Stomach (tissue), 9 donors: ENCODE results near the gene PACS2. TPM values are rescaled to one million over a fixed set of nuclear protein-coding genes. Genes with fewer than 3 reads are reported as not detected.

Source experiments
- DNase-seq, 2 donors: peaks; one replicate each; pipeline versions ENCODE4 v3.0.0 to v3.0.0-alpha.2; 2013 to 2019
- H3K27ac ChIP-seq, 5 donors: fragments of 200-600 bp in 4 of 5; sonication (generic) in 4 of 5; one replicate each; pipeline ENCODE4 v1.5.1; 2013 to 2019; ENCODE audit warnings: mild to moderate bottlenecking in 1 of 5, moderate library complexity in 1 of 5
- H3K27me3 ChIP-seq, 3 donors: fragments of 200-600 bp; sonication (generic); one replicate each; pipeline ENCODE4 v1.5.1; 2017 to 2019; ENCODE audit warnings: mixed run types in 1 of 3
- H3K36me3 ChIP-seq, 4 donors: fragments of 200-600 bp; sonication (generic); 1 replicate in 3 of 4; 2 replicates in 1 of 4; pipeline ENCODE4 v1.5.1; 2016 to 2019
- H3K4me1 ChIP-seq, 4 donors: fragments of 200-600 bp; sonication (generic); one replicate each; pipeline ENCODE4 v1.5.1; 2016 to 2019
- H3K4me3 ChIP-seq, 4 donors: fragments of 200-600 bp; sonication (generic) in 3 of 4; one replicate each; pipeline ENCODE4 v1.5.1; 2016 to 2019; ENCODE audit warnings: mild to moderate bottlenecking in 1 of 4
- H3K9me3 ChIP-seq, 4 donors: fragments of 200-600 bp; sonication (generic); one replicate each; pipeline ENCODE4 v1.5.1; 2016 to 2019
- EP300 ChIP-seq: sonication (generic); formaldehyde crosslinking; IDR thresholded peaks from one replicate; pipeline ENCODE4 v1.6.1; 2017; ENCODE audit warnings: antibody characterized with exemption
- POLR2A ChIP-seq, 4 donors: fragments of 450-650 bp; IDR thresholded peaks; one replicate each; pipeline ENCODE4 v1.6.1; 2016; ENCODE audit warnings: antibody characterized with exemption in 4 of 4, control low read depth in 2 of 4, mild to moderate bottlenecking in 1 of 4, moderate library complexity in 1 of 4
- POLR2AphosphoS5 ChIP-seq, 3 donors: sonication (generic); formaldehyde crosslinking; IDR thresholded peaks; one replicate each; pipeline ENCODE4 v1.6.1; 2016; ENCODE audit warnings: antibody characterized with exemption in 3 of 3
- WGBS, 5 donors: extraction: QIAGEN DNeasy Blood & Tissue Kit in 3 of 5; methylation state at CpG; one replicate each; pipeline versions ENCODE4 v1.1.5 to v1.1.7; 2013 to 2018; 5-methylcytosine and 5-hydroxymethylcytosine counted together
- intact Hi-C: fragments of 100-400 bp; cut with DNase I; formaldehyde crosslinking; loops from one replicate; pipeline ENCODE4 v1.15.1; 2023; ENCODE audit warnings: low total_unique reads
- polyA plus RNA-seq, 3 donors: library from polyadenylated mRNA; stranded (reverse); fragments of 200-250 nt; gene quantifications; one replicate each; pipeline ENCODE4 v1.2.3, GENCODE V29; 2013
- total RNA-seq, 5 donors: library from RNA; depleted of rRNA; stranded (reverse); fragments of >200 nt; gene quantifications; one replicate each; pipeline versions ENCODE4 v1.1.0 to v1.2.3, GENCODE V29; 2014 to 2016
- TF ChIP-seq, protein P1 (sequence below), 7 experiments: fragments of 450-650 bp in 4 of 7; fragments of 200-600 bp in 3 of 7; sonication (generic) in 3 of 7; IDR thresholded peaks; one replicate each; pipeline ENCODE4 v1.5.1; 2016 to 2019; ENCODE audit warnings: antibody characterized with exemption in 7 of 7, control low read depth in 2 of 7, mild to moderate bottlenecking in 1 of 7
- donor health status: healthy with polysubstance abuse.
- donor health status: Bipolar disorder and iron deficiency.
- donor health status: healthy.

The PACS2 gene
- total and polyA plus RNA-seq, 8 donors: 23.4 to 209 (median 48.8) TPM

DNA sequence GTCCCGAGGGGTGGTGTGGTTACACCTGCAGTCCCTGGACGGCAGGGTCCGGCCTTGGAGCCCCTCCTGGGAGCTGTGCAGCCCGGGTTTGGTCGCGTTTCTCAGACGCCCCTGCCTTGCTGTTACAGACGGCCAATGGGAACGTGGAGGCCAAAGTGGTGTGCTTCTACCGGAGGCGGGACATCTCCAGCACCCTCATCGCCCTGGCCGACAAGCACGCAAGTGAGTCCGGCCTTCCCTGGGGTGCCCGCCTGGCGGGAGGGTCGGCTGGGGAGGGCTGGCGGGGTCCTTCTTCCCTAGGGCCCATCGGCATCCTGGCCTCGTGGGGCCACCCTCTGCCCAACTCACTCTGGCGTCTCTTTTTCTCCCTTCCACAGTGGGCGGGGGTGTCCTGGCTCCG is 130.7 kb downstream of the PACS2 start:
- peaks cover 6 to 14% (median 10%) of the 10 kb centered on the region in 4 donors for H3K4me1 ChIP-seq
- no peak overlapping the region for H3K27ac ChIP-seq
- 85 to 93% (median 91%) methylated on average over 6 to 24 of the region's 24 CpGs for WGBS, 5 donors
- H3K4me3 ChIP-seq: no peak overlapping the region
- intact Hi-C loops: no loop called here
- no peaks in the 10 kb centered on the region for H3K9me3 ChIP-seq
- H3K27me3 ChIP-seq: no peaks in the 10 kb centered on the region
- no peak for DNase-seq
- TF ChIP-seq EP300: no peak
- TF ChIP-seq, protein P1, sequence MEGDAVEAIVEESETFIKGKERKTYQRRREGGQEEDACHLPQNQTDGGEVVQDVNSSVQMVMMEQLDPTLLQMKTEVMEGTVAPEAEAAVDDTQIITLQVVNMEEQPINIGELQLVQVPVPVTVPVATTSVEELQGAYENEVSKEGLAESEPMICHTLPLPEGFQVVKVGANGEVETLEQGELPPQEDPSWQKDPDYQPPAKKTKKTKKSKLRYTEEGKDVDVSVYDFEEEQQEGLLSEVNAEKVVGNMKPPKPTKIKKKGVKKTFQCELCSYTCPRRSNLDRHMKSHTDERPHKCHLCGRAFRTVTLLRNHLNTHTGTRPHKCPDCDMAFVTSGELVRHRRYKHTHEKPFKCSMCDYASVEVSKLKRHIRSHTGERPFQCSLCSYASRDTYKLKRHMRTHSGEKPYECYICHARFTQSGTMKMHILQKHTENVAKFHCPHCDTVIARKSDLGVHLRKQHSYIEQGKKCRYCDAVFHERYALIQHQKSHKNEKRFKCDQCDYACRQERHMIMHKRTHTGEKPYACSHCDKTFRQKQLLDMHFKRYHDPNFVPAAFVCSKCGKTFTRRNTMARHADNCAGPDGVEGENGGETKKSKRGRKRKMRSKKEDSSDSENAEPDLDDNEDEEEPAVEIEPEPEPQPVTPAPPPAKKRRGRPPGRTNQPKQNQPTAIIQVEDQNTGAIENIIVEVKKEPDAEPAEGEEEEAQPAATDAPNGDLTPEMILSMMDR (IDR thresholded peaks at IDR 0.05): no peak
- no peak for TF ChIP-seq POLR2A (IDR thresholded peaks at IDR 0.05)
- no peak for TF ChIP-seq POLR2AphosphoS5 (IDR thresholded peaks at IDR 0.05)
- peaks cover 8 to 66% (median 38%) of the 10 kb centered on the region in 4 donors for H3K36me3 ChIP-seq

DNA sequence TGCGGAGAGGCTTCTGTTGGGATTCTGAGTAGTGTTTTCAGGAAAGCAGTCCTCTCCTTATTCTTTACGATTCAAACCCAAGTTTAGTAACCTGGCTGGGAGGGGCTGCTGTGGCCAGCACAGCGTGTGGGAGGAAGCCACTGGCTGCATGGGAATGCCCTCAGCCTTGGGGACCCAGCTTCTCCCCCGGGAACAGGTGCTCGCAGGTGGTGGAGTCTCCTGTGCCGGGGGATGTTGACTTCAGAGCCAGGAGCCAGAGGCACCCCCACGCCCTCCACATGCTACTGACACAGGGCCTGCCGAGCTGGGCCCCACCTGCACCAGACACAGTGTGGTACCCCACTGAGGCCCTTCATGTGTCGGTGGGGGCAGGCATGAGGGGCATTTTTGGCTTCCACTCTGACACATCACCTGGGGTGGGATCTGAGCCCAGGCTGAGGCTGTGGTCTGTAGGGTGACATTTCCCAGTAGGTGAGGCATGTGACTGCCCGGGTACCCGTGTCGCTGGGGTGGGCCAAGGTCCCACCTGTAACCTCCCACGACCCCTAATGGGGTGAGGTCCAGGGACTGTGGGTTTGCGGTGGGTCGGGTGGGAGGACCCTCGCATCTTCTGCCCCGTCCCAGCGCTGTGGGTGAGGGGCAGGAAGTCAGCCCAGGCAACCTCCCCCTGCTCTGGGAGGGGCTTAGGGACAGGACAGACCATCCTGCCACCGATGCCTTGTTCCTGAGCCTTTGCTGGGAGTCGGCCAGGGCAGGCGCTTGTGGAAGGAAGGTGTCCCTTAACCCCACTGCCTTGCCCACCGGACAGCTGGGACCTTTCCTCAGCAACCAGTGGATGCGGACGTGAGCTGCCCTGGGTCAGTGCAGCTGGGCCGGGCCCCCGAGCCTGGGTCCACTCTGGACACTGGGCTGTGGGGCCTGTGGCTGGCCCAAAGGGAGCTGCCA is 131.6 kb downstream of the PACS2 start:
- 89 to 91% (median 91%) methylated on average over 13 to 26 of the region's 26 CpGs for whole genome bisulfite sequencing, 5 donors
- no peaks in the 10 kb centered on the region for H3K9me3 ChIP-seq
- peaks cover 6 to 14% (median 10%) of the 10 kb centered on the region in 4 donors for H3K4me1 ChIP-seq
- no peak overlapping the region for H3K27ac ChIP-seq
- peaks cover 11 to 66% (median 43%) of the 10 kb centered on the region in 4 donors for H3K36me3 ChIP-seq
- TF ChIP-seq EP300: no peak
- TF ChIP-seq, protein P1 (IDR thresholded peaks at IDR 0.05): no peak
- no peak for TF ChIP-seq POLR2AphosphoS5 (IDR thresholded peaks at IDR 0.05)
- TF ChIP-seq POLR2A (IDR thresholded peaks at IDR 0.05): no peak
- H3K27me3 ChIP-seq: no peaks in the 10 kb centered on the region
- DNase-seq: no peak
- H3K4me3 ChIP-seq: no peak overlapping the region
- intact Hi-C loops: no loop called here

DNA sequence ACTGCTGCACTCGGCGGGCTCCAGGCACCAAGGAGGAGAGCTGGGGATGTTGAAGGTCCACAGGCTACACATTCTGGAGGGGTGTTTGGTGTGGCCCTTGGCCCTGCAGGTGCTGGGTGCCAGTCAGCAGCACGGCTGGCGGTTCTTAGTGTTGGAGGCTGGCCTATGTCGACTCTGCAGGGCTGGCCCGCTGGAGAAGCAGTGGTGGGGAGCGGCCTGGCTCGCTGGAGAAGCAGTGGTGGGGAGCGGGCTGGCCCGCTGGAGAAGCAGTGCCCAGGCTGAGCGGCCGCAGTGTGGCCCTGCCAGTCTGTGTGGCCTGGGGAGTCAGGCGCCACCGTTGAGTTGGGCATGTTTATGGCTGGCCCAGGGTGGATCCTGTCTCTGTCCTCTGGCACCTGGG is 132.4 kb downstream of the PACS2 start:
- peaks cover 6 to 14% (median 10%) of the 10 kb centered on the region in 4 donors for H3K4me1 ChIP-seq
- intact Hi-C loops: no loop called here
- peaks cover 15 to 68% (median 47%) of the 10 kb centered on the region in 4 donors for H3K36me3 ChIP-seq
- no peaks in the 10 kb centered on the region for H3K27me3 ChIP-seq
- no peaks in the 10 kb centered on the region for H3K9me3 ChIP-seq
- no peak for TF ChIP-seq POLR2A (IDR thresholded peaks at IDR 0.05)
- TF ChIP-seq EP300: no peak
- TF ChIP-seq, protein P1 (IDR thresholded peaks at IDR 0.05): no peak
- TF ChIP-seq POLR2AphosphoS5 (IDR thresholded peaks at IDR 0.05): no peak
- no peak for DNase-seq
- no peak overlapping the region for H3K4me3 ChIP-seq
- no peak overlapping the region for H3K27ac ChIP-seq
- 77 to 88% (median 79%) methylated on average over 12 to 14 of the region's 14 CpGs for WGBS, 5 donors

Other genes with a start within 250 kb of the PACS2 start
- 10 to 100 TPM in 1 of 5 donors, 1 to 10 TPM in 3, under 1 TPM in 1; under 0.01 to 11.1 (median 1.7) TPM for gene GPR132, start 249.3 kb upstream of the PACS2 start, total RNA-seq
- under 1 TPM; 0.38 to 0.81 (median 0.76) TPM for gene GPR132, start 249.3 kb upstream of the PACS2 start, polyA plus RNA-seq
- gene JAG2, start 146.0 kb upstream of the PACS2 start, total RNA-seq: 100 to 1,000 TPM in 1 of 5 donors, 10 to 100 TPM in 3, 1 to 10 TPM in 1; 8.0 to 117 (median 18.7) TPM
- 10 to 100 TPM in 1 of 3 donors, 1 to 10 TPM in 2; 6.0 to 27.2 (median 7.5) TPM for gene JAG2, start 146.0 kb upstream of the PACS2 start, polyA plus RNA-seq
- 10 to 100 TPM in 4 of 5 donors, not detected in 1; 15.2 to 62.6 (median 18.4) TPM for gene NUDT14, start 133.4 kb upstream of the PACS2 start, total RNA-seq
- gene NUDT14, start 133.4 kb upstream of the PACS2 start, polyA plus RNA-seq: 10 to 100 TPM; 26.6 to 51.7 (median 30.7) TPM
- 10 to 100 TPM; 13.4 to 53.6 (median 25.2) TPM for gene BTBD6, start 66.2 kb upstream of the PACS2 start, total RNA-seq
- 10 to 100 TPM; 47.1 to 55.0 (median 50.7) TPM for gene BTBD6, start 66.2 kb upstream of the PACS2 start, polyA plus RNA-seq
- gene BRF1, start 13.7 kb upstream of the PACS2 start, total RNA-seq: 100 to 1,000 TPM in 1 of 5 donors, 10 to 100 TPM in 4; 31.5 to 141 (median 42.6) TPM
- 10 to 100 TPM in 2 of 3 donors, 1 to 10 TPM in 1; 9.2 to 19.7 (median 19.4) TPM for gene BRF1, start 13.7 kb upstream of the PACS2 start, polyA plus RNA-seq
- under 1 TPM in 1 of 5 donors, not detected in 4; 0.18 TPM for gene TEX22, start 83.8 kb downstream of the PACS2 start, total RNA-seq
- under 1 TPM in 1 of 3 donors, not detected in 2; 0.35 TPM for gene TEX22, start 83.8 kb downstream of the PACS2 start, polyA plus RNA-seq
- 100 to 1,000 TPM in 2 of 5 donors, 10 to 100 TPM in 3; 49.8 to 183 (median 85.5) TPM for gene MTA1, start 105.1 kb downstream of the PACS2 start, total RNA-seq
- 10 to 100 TPM; 24.9 to 57.1 (median 40.3) TPM for gene MTA1, start 105.1 kb downstream of the PACS2 start, polyA plus RNA-seq
- gene CRIP2, start 160.1 kb downstream of the PACS2 start, total RNA-seq: 100 to 1,000 TPM in 1 of 5 donors, 10 to 100 TPM in 4; 36.0 to 135 (median 72.7) TPM
- gene CRIP2, start 160.1 kb downstream of the PACS2 start, polyA plus RNA-seq: 100 to 1,000 TPM in 1 of 3 donors, 10 to 100 TPM in 2; 68.5 to 127 (median 94.7) TPM
- 10 to 100 TPM in 3 of 5 donors, 1 to 10 TPM in 1, not detected in 1; 3.5 to 95.0 (median 23.9) TPM for gene CRIP1, start 172.1 kb downstream of the PACS2 start, total RNA-seq
- 100 to 1,000 TPM in 1 of 3 donors, 10 to 100 TPM in 2; 60.1 to 149 (median 99.0) TPM for gene CRIP1, start 172.1 kb downstream of the PACS2 start, polyA plus RNA-seq
- 100 to 1,000 TPM in 1 of 5 donors, 10 to 100 TPM in 2, 1 to 10 TPM in 2; 3.0 to 167 (median 44.9) TPM for gene TEDC1, start 176.5 kb downstream of the PACS2 start, total RNA-seq
- gene TEDC1, start 176.5 kb downstream of the PACS2 start, polyA plus RNA-seq: 10 to 100 TPM; 13.8 to 18.8 (median 17.1) TPM
- 1 to 10 TPM in 4 of 5 donors, not detected in 1; 1.3 to 8.2 (median 2.1) TPM for gene TMEM121, start 211.8 kb downstream of the PACS2 start, total RNA-seq
- gene TMEM121, start 211.8 kb downstream of the PACS2 start, polyA plus RNA-seq: 1 to 10 TPM in 2 of 3 donors, under 1 TPM in 1; 0.93 to 4.2 (median 1.2) TPM